Liver (tissue), 9 donors: Measurements from ENCODE around the gene ST6GALNAC2. TPM values are rescaled to one million over a fixed set of nuclear protein-coding genes. Genes with fewer than 3 reads are reported as not detected.

Source experiments
- DNase-seq: peaks from one replicate; pipeline ENCODE4 v3.0.0-alpha.2; 2017; ENCODE audit warnings: low spot score
- H3K27ac ChIP-seq, 2 donors: one replicate each; pipeline ENCODE4 v1.7.0; 2013; ENCODE audit warnings: inconsistent platforms in 2 of 2, low read length in 2 of 2, control low read depth in 1 of 2, low read depth in 1 of 2, mild to moderate bottlenecking in 1 of 2
- H3K27me3 ChIP-seq, 4 donors: one replicate each; pipeline versions ENCODE4 v1.6.1 to v1.7.0; 2013; ENCODE audit warnings: low read length in 3 of 4, inconsistent platforms in 1 of 4, mild to moderate bottlenecking in 1 of 4, moderate library complexity in 1 of 4; ENCODE audit not compliant: control insufficient read depth in 4 of 4, insufficient read depth in 4 of 4
- H3K36me3 ChIP-seq, 4 donors: one replicate each; pipeline versions ENCODE4 v1.6.1 to v1.7.0; 2013; ENCODE audit warnings: low read length in 3 of 4, mild to moderate bottlenecking in 3 of 4, low read depth in 1 of 4, moderate library complexity in 1 of 4; ENCODE audit not compliant: control insufficient read depth in 4 of 4, insufficient read depth in 3 of 4
- H3K4me1 ChIP-seq, 4 donors: one replicate each; pipeline versions ENCODE4 v1.6.1 to v1.7.0; 2013; ENCODE audit warnings: low read length in 3 of 4, mild to moderate bottlenecking in 3 of 4, moderate library complexity in 1 of 4; ENCODE audit not compliant: control insufficient read depth in 4 of 4, insufficient read depth in 4 of 4
- H3K4me3 ChIP-seq, 3 donors: one replicate each; pipeline versions ENCODE4 v1.6.1 to v1.7.0; 2013; ENCODE audit warnings: low read length in 3 of 3, control low read depth in 1 of 3, low read depth in 1 of 3, mild to moderate bottlenecking in 1 of 3
- H3K9ac ChIP-seq, 2 donors: one replicate each; pipeline ENCODE4 v1.7.0; 2013; ENCODE audit warnings: low read length in 2 of 2, mild to moderate bottlenecking in 2 of 2, moderate library complexity in 2 of 2, control low read depth in 1 of 2, low read depth in 1 of 2
- H3K9me3 ChIP-seq, 4 donors: one replicate each; pipeline versions ENCODE4 v1.6.1 to v1.7.0; 2013; ENCODE audit warnings: low read length in 3 of 4; ENCODE audit not compliant: control insufficient read depth in 4 of 4
- FOXA1 ChIP-seq: IDR thresholded peaks from 2 replicates; pipeline ENCODE4 v1.6.1; 2016; ENCODE audit warnings: antibody characterized with exemption
- FOXA2 ChIP-seq: IDR thresholded peaks from 2 replicates; pipeline ENCODE4 v1.6.1; 2016; ENCODE audit warnings: antibody characterized with exemption
- HNF4G ChIP-seq: IDR thresholded peaks from 2 replicates; pipeline ENCODE4 v1.6.1; 2016; ENCODE audit warnings: antibody characterized with exemption
- JUND ChIP-seq, 2 donors: IDR thresholded peaks; 2 replicates each; pipeline ENCODE4 v1.6.1; 2016; ENCODE audit warnings: antibody characterized with exemption in 2 of 2
- NR2F2 ChIP-seq: IDR thresholded peaks from 2 replicates; pipeline ENCODE4 v1.6.1; 2016; ENCODE audit warnings: antibody characterized with exemption
- RAD21 ChIP-seq, 2 donors: IDR thresholded peaks; 2 replicates each; pipeline ENCODE4 v1.6.1; 2016; ENCODE audit warnings: antibody characterized with exemption in 2 of 2, mild to moderate bottlenecking in 2 of 2
- RXRA ChIP-seq, 2 donors: IDR thresholded peaks; 2 replicates each; pipeline ENCODE4 v1.6.1; 2017 to 2018; ENCODE audit warnings: antibody characterized with exemption in 2 of 2, mild to moderate bottlenecking in 1 of 2
- SP1 ChIP-seq: IDR thresholded peaks from 2 replicates; pipeline ENCODE4 v1.6.1; 2018; ENCODE audit warnings: antibody characterized with exemption, mild to moderate bottlenecking
- YY1 ChIP-seq: IDR thresholded peaks from 2 replicates; pipeline ENCODE4 v1.6.1; 2016; ENCODE audit warnings: antibody characterized with exemption, mild to moderate bottlenecking
- WGBS: extraction: QIAGEN DNeasy Blood & Tissue Kit; methylation state at CpG from one replicate; pipeline ENCODE4 v1.1.7; 2013; 5-methylcytosine and 5-hydroxymethylcytosine counted together
- polyA plus RNA-seq, 2 donors: library from polyadenylated mRNA; stranded (reverse) in 1 of 2; unstranded in 1 of 2; fragments of 200-250 nt in 1 of 2; fragments of >200 nt in 1 of 2; fragmentation: Nextera tagmentation in 1 of 2; extraction: Ambion mirVana in 1 of 2; gene quantifications; one replicate each; pipeline versions ENCODE4 v1.2.1 to v1.2.3, GENCODE V29; 2013 to 2015
- total RNA-seq, 2 donors: library from RNA; depleted of rRNA; stranded (reverse); fragments of >200 nt; gene quantifications; one replicate each; pipeline ENCODE4 v1.2.3, GENCODE V29; 2014
- TF ChIP-seq, protein P1 (sequence below): fragments of 150-350 bp; IDR thresholded peaks from 2 replicates; pipeline ENCODE4 v1.5.1; 2017; ENCODE audit warnings: improper control_type of control experiment, low read depth, low read length; ENCODE audit not compliant: missing input control
- TF ChIP-seq, protein P2 (sequence below): IDR thresholded peaks from 2 replicates; pipeline ENCODE4 v1.6.1; 2016; ENCODE audit warnings: antibody characterized with exemption
- TF ChIP-seq, protein P3 (sequence below): IDR thresholded peaks from 2 replicates; pipeline ENCODE4 v1.6.1; 2016; ENCODE audit warnings: antibody characterized with exemption
- TF ChIP-seq, protein P4 (sequence below): IDR thresholded peaks from 2 replicates; pipeline ENCODE4 v1.6.1; 2016; ENCODE audit warnings: antibody characterized with exemption
- donor health status: healthy.
- donor health status: healthy.
- donor health status: healthy.
- donor health status: healthy.
- donor health status: healthy.

Gene ST6GALNAC2
- 1 to 10 TPM; 1.3 to 2.6 TPM for total RNA-seq
- polyA plus RNA-seq: under 1 TPM; 0.52 to 0.90 TPM

DNA sequence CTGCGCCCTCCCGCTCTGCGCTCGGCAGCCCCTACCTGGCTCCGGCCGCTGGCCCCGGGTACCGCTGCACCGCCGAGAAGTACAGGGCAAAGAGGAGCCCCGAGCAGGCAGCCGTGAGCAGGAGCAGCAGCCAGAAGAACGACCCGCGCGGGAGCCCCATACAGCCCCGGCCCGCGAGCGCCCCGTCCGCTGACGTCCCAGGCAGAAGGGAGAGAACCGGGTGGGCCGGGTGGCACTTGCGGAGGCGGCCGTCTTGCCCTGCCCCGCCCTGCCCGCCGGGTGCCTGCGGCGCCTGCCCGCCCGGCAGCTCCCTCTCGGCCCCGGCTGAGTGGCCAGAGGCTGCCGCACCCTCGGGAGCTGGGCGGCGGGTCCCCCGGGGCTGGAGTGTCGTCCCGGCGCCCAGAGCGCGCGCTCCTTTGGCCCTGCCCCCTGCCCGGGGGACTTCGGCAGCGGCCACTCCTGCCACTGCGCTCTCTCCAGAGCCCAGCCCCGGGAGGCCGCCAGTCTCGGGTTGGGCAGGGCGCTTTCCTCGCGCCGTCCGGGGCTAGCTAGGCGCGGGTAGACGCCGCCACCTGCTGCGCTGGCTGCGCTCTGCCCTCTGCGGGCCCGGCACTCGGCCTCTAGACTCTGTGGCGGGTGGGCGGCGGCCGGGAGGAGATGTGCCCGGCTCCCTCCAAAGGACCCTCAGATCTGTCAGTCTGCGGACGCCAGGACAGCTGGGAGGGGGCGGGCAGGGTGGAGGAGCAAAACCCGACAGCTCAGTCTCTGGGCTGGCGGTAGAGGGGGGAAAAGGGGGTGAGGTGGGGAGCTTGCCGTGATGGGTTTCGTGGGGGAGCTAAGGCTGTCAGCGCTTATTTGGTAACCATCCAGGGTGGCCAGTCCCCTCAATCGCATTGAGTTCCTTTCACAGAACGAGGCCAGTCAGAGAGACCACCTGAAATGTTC is at the start of gene ST6GALNAC2:
Gene ST6GALNAC2 (minus strand): TSS at position 212 of the 945 bp plus-strand sequence. CDS start 52 bp downstream, at position 160.
- peaks cover 7 to 26% (median 16%) of the 10 kb centered on the region in 4 donors for H3K4me1 ChIP-seq
- 2% methylated on average over 84 of the region's 84 CpGs for WGBS
- peak within 1 kb of the TSS in 1 of 2 donors; percentile 6 for H3K9ac ChIP-seq
- no peaks in the 10 kb centered on the region for H3K36me3 ChIP-seq
- DNase-seq: peak; percentile 44
- peak within 1 kb of the TSS; percentile 23 to 66 (median 58) for H3K4me3 ChIP-seq
- H3K9me3 ChIP-seq: no peaks in the 10 kb centered on the region
- no peaks in the 10 kb centered on the region for H3K27me3 ChIP-seq
- peak within 1 kb of the TSS in 1 of 2 donors; percentile 42 for H3K27ac ChIP-seq
- TF ChIP-seq, protein P1, sequence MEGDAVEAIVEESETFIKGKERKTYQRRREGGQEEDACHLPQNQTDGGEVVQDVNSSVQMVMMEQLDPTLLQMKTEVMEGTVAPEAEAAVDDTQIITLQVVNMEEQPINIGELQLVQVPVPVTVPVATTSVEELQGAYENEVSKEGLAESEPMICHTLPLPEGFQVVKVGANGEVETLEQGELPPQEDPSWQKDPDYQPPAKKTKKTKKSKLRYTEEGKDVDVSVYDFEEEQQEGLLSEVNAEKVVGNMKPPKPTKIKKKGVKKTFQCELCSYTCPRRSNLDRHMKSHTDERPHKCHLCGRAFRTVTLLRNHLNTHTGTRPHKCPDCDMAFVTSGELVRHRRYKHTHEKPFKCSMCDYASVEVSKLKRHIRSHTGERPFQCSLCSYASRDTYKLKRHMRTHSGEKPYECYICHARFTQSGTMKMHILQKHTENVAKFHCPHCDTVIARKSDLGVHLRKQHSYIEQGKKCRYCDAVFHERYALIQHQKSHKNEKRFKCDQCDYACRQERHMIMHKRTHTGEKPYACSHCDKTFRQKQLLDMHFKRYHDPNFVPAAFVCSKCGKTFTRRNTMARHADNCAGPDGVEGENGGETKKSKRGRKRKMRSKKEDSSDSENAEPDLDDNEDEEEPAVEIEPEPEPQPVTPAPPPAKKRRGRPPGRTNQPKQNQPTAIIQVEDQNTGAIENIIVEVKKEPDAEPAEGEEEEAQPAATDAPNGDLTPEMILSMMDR: peak; percentile 45
- TF ChIP-seq RAD21 (IDR thresholded peaks at IDR 0.05): peak; percentile 70 to 78
- TF ChIP-seq, protein P2, sequence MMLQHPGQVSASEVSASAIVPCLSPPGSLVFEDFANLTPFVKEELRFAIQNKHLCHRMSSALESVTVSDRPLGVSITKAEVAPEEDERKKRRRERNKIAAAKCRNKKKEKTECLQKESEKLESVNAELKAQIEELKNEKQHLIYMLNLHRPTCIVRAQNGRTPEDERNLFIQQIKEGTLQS: no peak
- TF ChIP-seq FOXA1: no peak

DNA sequence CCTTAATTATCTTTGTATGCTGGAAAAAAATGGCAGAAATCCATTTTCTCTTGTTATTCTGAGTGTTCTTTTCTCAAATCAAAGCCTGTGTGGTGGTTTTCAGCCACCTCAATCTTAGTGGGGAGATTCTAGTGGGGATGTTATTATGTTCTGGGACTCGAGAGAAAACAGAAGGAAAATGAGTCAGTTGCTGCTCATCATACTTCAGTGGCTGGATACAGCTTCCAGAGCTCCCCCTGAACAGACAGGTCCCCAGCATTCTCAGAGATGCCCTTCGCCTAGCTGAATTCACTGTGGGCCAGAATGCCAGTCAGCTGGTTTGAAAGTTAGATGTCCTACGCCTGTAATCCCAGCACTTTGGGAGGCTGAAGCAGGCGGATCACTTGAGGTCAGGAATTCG is 49.4 kb upstream of the ST6GALNAC2 start:
- no peak for DNase-seq
- no peaks in the 10 kb centered on the region for H3K4me1 ChIP-seq
- no peak overlapping the region for H3K9ac ChIP-seq

More for the DNA sequence above, 49.4 kb upstream of the ST6GALNAC2 start:
- H3K4me3 ChIP-seq: no peak overlapping the region
- 91% methylated on average over 5 of the region's 5 CpGs for WGBS
- H3K27me3 ChIP-seq: no peaks in the 10 kb centered on the region
- TF ChIP-seq RXRA (IDR thresholded peaks at IDR 0.05): no peak
- TF ChIP-seq HNF4G: no peak
- no peak for TF ChIP-seq SP1
- TF ChIP-seq YY1: no peak
- TF ChIP-seq, protein P1: no peak
- TF ChIP-seq JUND (IDR thresholded peaks at IDR 0.05): no peak
- TF ChIP-seq, protein P3, sequence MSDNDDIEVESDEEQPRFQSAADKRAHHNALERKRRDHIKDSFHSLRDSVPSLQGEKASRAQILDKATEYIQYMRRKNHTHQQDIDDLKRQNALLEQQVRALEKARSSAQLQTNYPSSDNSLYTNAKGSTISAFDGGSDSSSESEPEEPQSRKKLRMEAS: no peak
- no peak for TF ChIP-seq RAD21 (IDR thresholded peaks at IDR 0.05)
- TF ChIP-seq, protein P2: no peak
- TF ChIP-seq, protein P4, sequence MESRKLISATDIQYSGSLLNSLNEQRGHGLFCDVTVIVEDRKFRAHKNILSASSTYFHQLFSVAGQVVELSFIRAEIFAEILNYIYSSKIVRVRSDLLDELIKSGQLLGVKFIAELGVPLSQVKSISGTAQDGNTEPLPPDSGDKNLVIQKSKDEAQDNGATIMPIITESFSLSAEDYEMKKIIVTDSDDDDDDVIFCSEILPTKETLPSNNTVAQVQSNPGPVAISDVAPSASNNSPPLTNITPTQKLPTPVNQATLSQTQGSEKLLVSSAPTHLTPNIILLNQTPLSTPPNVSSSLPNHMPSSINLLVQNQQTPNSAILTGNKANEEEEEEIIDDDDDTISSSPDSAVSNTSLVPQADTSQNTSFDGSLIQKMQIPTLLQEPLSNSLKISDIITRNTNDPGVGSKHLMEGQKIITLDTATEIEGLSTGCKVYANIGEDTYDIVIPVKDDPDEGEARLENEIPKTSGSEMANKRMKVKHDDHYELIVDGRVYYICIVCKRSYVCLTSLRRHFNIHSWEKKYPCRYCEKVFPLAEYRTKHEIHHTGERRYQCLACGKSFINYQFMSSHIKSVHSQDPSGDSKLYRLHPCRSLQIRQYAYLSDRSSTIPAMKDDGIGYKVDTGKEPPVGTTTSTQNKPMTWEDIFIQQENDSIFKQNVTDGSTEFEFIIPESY: no peak
- TF ChIP-seq NR2F2: no peak
- no peak for TF ChIP-seq FOXA2
- TF ChIP-seq FOXA1: no peak
- H3K9me3 ChIP-seq: no peaks in the 10 kb centered on the region
- H3K27ac ChIP-seq: no peak overlapping the region
- no peaks in the 10 kb centered on the region for H3K36me3 ChIP-seq
